A549 (cell line): ENCODE data around the gene OR4K5. TPM values are rescaled to one million over a fixed set of nuclear protein-coding genes. Genes with fewer than 3 reads are reported as not detected.
"Not testable (repeated sequence)": the region's sequence is repeated elsewhere in the genome, so short reads cannot be mapped to it uniquely, and the experiment has no call there.

Experiments used
- ATAC-seq, 2 experiments: fragments of 200-7000 bp in 1 of 2; fragments of >200 bp in 1 of 2; cut with Nextera tagmentation in 1 of 2; cut with Tn5 transposase in 1 of 2; 3 replicates each; pipeline versions ENCODE4 v1.8.0 to v1.9.1; 2018 to 2020; ENCODE audit warnings: mild to moderate bottlenecking in 1 of 2, moderate library complexity in 1 of 2
- CTCF ChIA-PET: fragments of 300-600 bp; sonication (Branson Sonifier 250); formaldehyde crosslinking; extraction: SDS; loops from one replicate; lab custom pipeline; 2021; ENCODE audit warnings: antibody characterized with exemption, inconsistent platforms; lab: Yijun Ruan, JAX
- POLR2A ChIA-PET: fragments of 350-600 bp; formaldehyde crosslinking; extraction: SDS; loops from one replicate; lab custom pipeline; 2021; ENCODE audit warnings: antibody characterized with exemption, inconsistent platforms; lab: Yijun Ruan, JAX
- DNase-seq, 2 experiments: peaks; one replicate each; pipeline versions ENCODE4 v3.0.0 to v3.0.0-alpha.2; 2011 to 2016; ENCODE audit warnings: low read depth in 1 of 2, low spot score in 1 of 2
- FAIRE-seq: peaks from 2 replicates; lab custom pipeline; 2011; peaks lifted over from hg19 to GRCh38; lab: Jason Lieb, UNC
- H3K27ac ChIP-seq, 2 experiments: fragments of >200 bp; sonication (Bioruptor Twin); formaldehyde crosslinking; 3 replicates each; pipeline ENCODE4 v1.5.1; 2016 to 2017
- H3K4me1 ChIP-seq: fragments of >200 bp; sonication (Bioruptor Twin); formaldehyde crosslinking; 3 replicates; pipeline ENCODE4 v1.6.1; 2016
- H3K4me2 ChIP-seq: fragments of >200 bp; sonication (Bioruptor Twin); formaldehyde crosslinking; 3 replicates; pipeline ENCODE4 v1.6.1; 2016
- H3K4me3 ChIP-seq: fragments of >200 bp; sonication (Bioruptor Twin); formaldehyde crosslinking; 3 replicates; pipeline ENCODE4 v1.5.1; 2016
- H3K9me3 ChIP-seq: fragments of >200 bp; sonication (Bioruptor Twin); formaldehyde crosslinking; 3 replicates; pipeline ENCODE4 v1.6.1; 2016
- CEBPB ChIP-seq, 2 experiments: fragments of >200 bp in 1 of 2; sonication (Bioruptor Twin) in 1 of 2; formaldehyde crosslinking in 1 of 2; IDR thresholded peaks; 2 replicates each; pipeline ENCODE4 v1.6.1; 2012 to 2016
- FOSL2 ChIP-seq, 2 experiments: fragments of 450-650 bp in 1 of 2; fragments of >200 bp in 1 of 2; sonication (Bioruptor Twin) in 1 of 2; formaldehyde crosslinking; IDR thresholded peaks; 2 replicates each; pipeline versions ENCODE4 v1.5.0 to v1.6.1; 2016 to 2020; ENCODE audit warnings: mild to moderate bottlenecking in 1 of 2, moderate library complexity in 1 of 2
- HOXA7 ChIP-seq: fragments of 250-450 bp; sonication (Bioruptor Pico); IDR thresholded peaks from 2 replicates; pipeline ENCODE4 v1.5.0; 2020; ENCODE audit warnings: mild to moderate bottlenecking, moderate library complexity
- JUNB ChIP-seq: fragments of >200 bp; sonication (Bioruptor Twin); formaldehyde crosslinking; IDR thresholded peaks from 2 replicates; pipeline ENCODE4 v1.6.1; 2016
- MAZ ChIP-seq: fragments of 150-350 bp; IDR thresholded peaks from 2 replicates; pipeline ENCODE4 v1.6.1; 2014; ENCODE audit warnings: antibody characterized with exemption, low read depth, low read length, borderline replicate concordance
- RAD21 ChIP-seq, 2 experiments: fragments of >200 bp in 1 of 2; sonication (Bioruptor Twin) in 1 of 2; formaldehyde crosslinking in 1 of 2; IDR thresholded peaks in 1 of 2; conservative IDR thresholded peaks in 1 of 2; 2 replicates in 1 of 2; 3 replicates in 1 of 2; pipeline ENCODE4 v1.6.1; 2012 to 2018; ENCODE audit warnings: inconsistent platforms in 1 of 2
- RNF2 ChIP-seq: fragments of 200-600 bp; sonication (generic); IDR thresholded peaks from 2 replicates; pipeline ENCODE4 v1.6.1; 2016; ENCODE audit warnings: low read depth, mild to moderate bottlenecking, antibody characterized with exemption, moderate library complexity, borderline replicate concordance
- ZSCAN20 ChIP-seq: fragments of 250-450 bp; sonication (Bioruptor Pico); IDR thresholded peaks from 2 replicates; pipeline ENCODE4 v1.8.0; 2022; ENCODE audit warnings: mild to moderate bottlenecking, moderate library complexity
- WGBS: methylation state at CpG from one replicate; pipeline ENCODE4 v1.1.6; 2017; ENCODE audit errors: missing lambda C conversion rate; 5-methylcytosine and 5-hydroxymethylcytosine counted together
- polyA plus RNA-seq, 4 experiments: library from polyadenylated mRNA; depleted of rRNA in 3 of 4; stranded (reverse); fragments of >200 nt; fragmentation: RNase III in 1 of 4; extraction: RNeasy Plus Mini Kit Qiagen cat#74134 plus additional on column Dnase treatment in 1 of 4; gene quantifications; 2 replicates in 3 of 4; 3 replicates in 1 of 4; pipeline ENCODE4 v1.2.3, GENCODE V29; 2011 to 2017
- TF ChIP-seq, protein P1 (sequence below): fragments of 150-350 bp; IDR thresholded peaks from 2 replicates; pipeline ENCODE4 v1.6.1; 2014; ENCODE audit warnings: low read depth, mild to moderate bottlenecking, low read length
- TF ChIP-seq, protein P2 (sequence below): fragments of >200 bp; sonication (Bioruptor Twin); formaldehyde crosslinking; IDR thresholded peaks from 3 replicates; pipeline ENCODE4 v1.5.1; 2016
- TF ChIP-seq, protein P3 (sequence below): fragments of 250-450 bp; sonication (Bioruptor Pico); IDR thresholded peaks from 2 replicates; pipeline ENCODE4 v1.5.0; 2021; ENCODE audit warnings: mild to moderate bottlenecking, moderate library complexity, borderline replicate concordance

OR4K5 gene
- polyA plus RNA-seq, 2 of the 4 experiments (the other 2 are of a cell fraction), result not detected

DNA sequence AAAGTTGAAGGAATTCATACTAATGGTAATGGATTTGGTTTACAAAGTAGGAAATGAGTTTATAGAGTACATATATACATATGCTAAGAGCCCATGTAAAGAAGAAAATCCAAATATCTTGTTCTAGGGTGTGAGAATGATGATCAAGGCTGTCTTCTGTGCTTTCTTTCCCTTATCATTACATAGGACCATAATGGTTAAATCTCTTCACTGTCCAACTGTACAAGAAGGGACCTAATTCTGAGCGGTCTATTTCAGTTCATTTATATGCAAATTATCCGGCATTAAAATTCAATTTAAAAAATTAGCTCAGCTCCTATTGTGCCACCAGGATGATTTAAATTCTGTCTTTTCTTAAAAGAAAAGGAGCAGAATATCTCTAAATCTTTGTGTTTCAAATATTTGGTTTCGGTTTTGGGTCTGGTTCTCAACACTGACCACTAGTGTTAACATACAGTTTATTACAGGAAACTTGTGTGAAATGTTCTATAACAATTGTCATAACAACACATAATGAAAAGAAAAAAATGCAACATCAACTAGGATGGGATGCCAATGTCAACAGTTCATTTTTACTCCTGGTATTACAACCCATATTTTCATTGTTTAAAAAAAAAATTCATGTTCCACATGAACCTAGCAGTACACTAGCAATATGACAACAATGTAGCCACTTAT is 27.1 kb downstream of the OR4K5 start:
- ATAC-seq (peak; percentile 77 to 84), FAIRE-seq (peak; percentile 100), DNase-seq (no peak)
- Histone ChIP-seq H3K4me1 (no peaks in the 10 kb centered on the region), H3K4me2 (peak overlapping the region; percentile 46), H3K9me3 (no peaks in the 10 kb centered on the region), H3K27ac (no peak overlapping the region), H3K4me3 (0 out of 3 replicates have a peak overlapping the region, but pooled peaks have one; percentile 28)
- ChIA-PET CTCF (interaction anchor here (0.6 to 0.8 kb wide), 2 partner anchors 12 to 29 kb away, joined by 3 read pairs; no protein-coding TSS in a partner anchor), POLR2A (no interaction called here)
- WGBS, result 23% methylated on average over 3 of the region's 3 CpGs
- TF ChIP-seq RNF2 (no peak), FOSL2 (IDR thresholded peaks at IDR 0.05) (no peak), FOSL2 (CRISPR knock-in tag; IDR thresholded peaks at IDR 0.05) (no peak)
- TF ChIP-seq, protein P1, sequence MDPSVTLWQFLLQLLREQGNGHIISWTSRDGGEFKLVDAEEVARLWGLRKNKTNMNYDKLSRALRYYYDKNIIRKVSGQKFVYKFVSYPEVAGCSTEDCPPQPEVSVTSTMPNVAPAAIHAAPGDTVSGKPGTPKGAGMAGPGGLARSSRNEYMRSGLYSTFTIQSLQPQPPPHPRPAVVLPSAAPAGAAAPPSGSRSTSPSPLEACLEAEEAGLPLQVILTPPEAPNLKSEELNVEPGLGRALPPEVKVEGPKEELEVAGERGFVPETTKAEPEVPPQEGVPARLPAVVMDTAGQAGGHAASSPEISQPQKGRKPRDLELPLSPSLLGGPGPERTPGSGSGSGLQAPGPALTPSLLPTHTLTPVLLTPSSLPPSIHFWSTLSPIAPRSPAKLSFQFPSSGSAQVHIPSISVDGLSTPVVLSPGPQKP, result no peak
- TF ChIP-seq, protein P2, sequence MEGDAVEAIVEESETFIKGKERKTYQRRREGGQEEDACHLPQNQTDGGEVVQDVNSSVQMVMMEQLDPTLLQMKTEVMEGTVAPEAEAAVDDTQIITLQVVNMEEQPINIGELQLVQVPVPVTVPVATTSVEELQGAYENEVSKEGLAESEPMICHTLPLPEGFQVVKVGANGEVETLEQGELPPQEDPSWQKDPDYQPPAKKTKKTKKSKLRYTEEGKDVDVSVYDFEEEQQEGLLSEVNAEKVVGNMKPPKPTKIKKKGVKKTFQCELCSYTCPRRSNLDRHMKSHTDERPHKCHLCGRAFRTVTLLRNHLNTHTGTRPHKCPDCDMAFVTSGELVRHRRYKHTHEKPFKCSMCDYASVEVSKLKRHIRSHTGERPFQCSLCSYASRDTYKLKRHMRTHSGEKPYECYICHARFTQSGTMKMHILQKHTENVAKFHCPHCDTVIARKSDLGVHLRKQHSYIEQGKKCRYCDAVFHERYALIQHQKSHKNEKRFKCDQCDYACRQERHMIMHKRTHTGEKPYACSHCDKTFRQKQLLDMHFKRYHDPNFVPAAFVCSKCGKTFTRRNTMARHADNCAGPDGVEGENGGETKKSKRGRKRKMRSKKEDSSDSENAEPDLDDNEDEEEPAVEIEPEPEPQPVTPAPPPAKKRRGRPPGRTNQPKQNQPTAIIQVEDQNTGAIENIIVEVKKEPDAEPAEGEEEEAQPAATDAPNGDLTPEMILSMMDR, result peak; percentile 39; the same call in 1 of the 3 replicates

DNA sequence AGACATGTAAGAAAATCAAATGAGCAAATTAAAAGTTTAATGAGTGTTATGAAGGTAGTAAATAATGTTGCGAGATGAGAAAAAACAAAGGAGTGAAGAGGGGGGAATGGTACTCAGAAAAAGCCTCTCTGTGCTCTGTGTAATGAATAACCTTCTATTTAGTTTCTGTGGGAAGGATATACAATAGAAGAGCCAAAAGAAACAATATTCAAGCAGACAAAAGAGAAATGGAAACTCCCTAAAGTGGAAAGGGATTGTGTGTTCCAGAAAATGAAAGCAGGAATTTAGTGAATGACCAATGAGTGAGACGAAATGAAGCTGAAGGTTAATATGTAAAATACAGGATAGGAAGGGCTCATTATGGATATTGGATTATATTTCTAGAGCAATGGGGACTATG is 28.8 kb downstream of the OR4K5 start:
- TF ChIP-seq, protein P3, sequence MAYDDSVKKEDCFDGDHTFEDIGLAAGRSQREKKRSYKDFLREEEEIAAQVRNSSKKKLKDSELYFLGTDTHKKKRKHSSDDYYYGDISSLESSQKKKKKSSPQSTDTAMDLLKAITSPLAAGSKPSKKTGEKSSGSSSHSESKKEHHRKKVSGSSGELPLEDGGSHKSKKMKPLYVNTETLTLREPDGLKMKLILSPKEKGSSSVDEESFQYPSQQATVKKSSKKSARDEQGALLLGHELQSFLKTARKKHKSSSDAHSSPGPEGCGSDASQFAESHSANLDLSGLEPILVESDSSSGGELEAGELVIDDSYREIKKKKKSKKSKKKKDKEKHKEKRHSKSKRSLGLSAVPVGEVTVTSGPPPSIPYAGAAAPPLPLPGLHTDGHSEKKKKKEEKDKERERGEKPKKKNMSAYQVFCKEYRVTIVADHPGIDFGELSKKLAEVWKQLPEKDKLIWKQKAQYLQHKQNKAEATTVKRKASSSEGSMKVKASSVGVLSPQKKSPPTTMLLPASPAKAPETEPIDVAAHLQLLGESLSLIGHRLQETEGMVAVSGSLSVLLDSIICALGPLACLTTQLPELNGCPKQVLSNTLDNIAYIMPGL (CRISPR knock-in tag), result no peak
- TF ChIP-seq RAD21 (conservative IDR thresholded peaks at IDR 0.05 in 1 of 2, IDR thresholded peaks at IDR 0.05 in 1 of 2) (no peak), ZSCAN20 (CRISPR knock-in tag) (no peak), MAZ (no peak), CEBPB (IDR thresholded peaks at IDR 0.05) (no peak), JUNB (no peak), HOXA7 (CRISPR knock-in tag) (no peak)
- TF ChIP-seq, all 56 proteins: peak for 0
- H3K4me1 ChIP-seq, result no peaks in the 10 kb centered on the region
- no peak overlapping the region for H3K27ac ChIP-seq
- CTCF ChIA-PET, result interaction anchor here (1.6 kb wide), 1 partner anchor 12 kb away, joined by 3 read pairs; no protein-coding TSS in a partner anchor
- ATAC-seq (no peak), FAIRE-seq (peak; percentile 95), DNase-seq (no peak)
- H3K9me3 ChIP-seq, result no peaks in the 10 kb centered on the region
- no peak overlapping the region for H3K4me2 ChIP-seq
- 31% methylated on average over 2 of the region's 2 CpGs for WGBS
- POLR2A ChIA-PET, result no interaction called here
- H3K4me3 ChIP-seq, result no peak overlapping the region

DNA sequence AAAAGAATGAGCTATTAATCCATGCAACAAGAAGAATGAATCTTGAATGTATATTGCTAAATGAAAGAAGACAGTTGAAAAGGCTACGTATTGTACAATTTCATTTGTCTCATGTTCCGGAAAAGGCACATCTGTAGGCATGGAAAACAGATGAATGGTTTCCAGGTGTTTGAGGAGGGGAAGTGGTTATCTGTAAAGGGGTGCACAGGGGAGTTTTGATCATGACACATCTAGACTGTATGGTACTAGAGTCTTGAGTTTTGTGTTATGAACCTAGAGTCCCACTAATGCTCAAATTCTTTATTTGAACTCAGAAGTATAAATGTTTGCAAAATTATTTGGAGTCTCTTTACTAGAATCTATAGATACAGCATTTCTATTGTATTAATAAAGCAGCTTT is 49.3 kb downstream of the OR4K5 start:
- ATAC-seq, H3K9me3 ChIP-seq, H3K4me1 ChIP-seq, H3K27ac ChIP-seq, POLR2A ChIA-PET, H3K4me2 ChIP-seq, H3K4me3 ChIP-seq, DNase-seq, FAIRE-seq, CTCF ChIA-PET: not testable (repeated sequence)
- WGBS, result 31% methylated on average over 2 of the region's 2 CpGs

Other genes starting within 250 kb of the OR4K5 start
- gene OR11H2, start 206.7 kb upstream of the OR4K5 start, polyA plus RNA-seq (2011; rRNA removed), result not detected in 2 replicates
- not detected in 3 replicates for gene OR11H2, start 206.7 kb upstream of the OR4K5 start, polyA plus RNA-seq (2017; fragmentation: RNase III; extraction: RNeasy Plus Mini Kit Qiagen cat#74134 plus additional on column Dnase treatment)
- not detected in 2 replicates for gene OR4Q3, start 177.0 kb upstream of the OR4K5 start, polyA plus RNA-seq (2011; rRNA removed)
- gene OR4Q3, start 177.0 kb upstream of the OR4K5 start, polyA plus RNA-seq (2017; fragmentation: RNase III; extraction: RNeasy Plus Mini Kit Qiagen cat#74134 plus additional on column Dnase treatment), result not detected in 3 replicates
- not detected in 2 replicates for gene OR4M1, start 147.1 kb upstream of the OR4K5 start, polyA plus RNA-seq (2011; rRNA removed)
- gene OR4M1, start 147.1 kb upstream of the OR4K5 start, polyA plus RNA-seq (2017; fragmentation: RNase III; extraction: RNeasy Plus Mini Kit Qiagen cat#74134 plus additional on column Dnase treatment), result not detected in 3 replicates
- gene OR4N2, start 116.8 kb upstream of the OR4K5 start, polyA plus RNA-seq (2011; rRNA removed), result not detected in 2 replicates
- gene OR4N2, start 116.8 kb upstream of the OR4K5 start, polyA plus RNA-seq (2017; fragmentation: RNase III; extraction: RNeasy Plus Mini Kit Qiagen cat#74134 plus additional on column Dnase treatment), result not detected in 3 replicates
- gene OR4K2, start 45.5 kb upstream of the OR4K5 start, polyA plus RNA-seq (2011; rRNA removed), result not detected in 2 replicates
- gene OR4K2, start 45.5 kb upstream of the OR4K5 start, polyA plus RNA-seq (2017; fragmentation: RNase III; extraction: RNeasy Plus Mini Kit Qiagen cat#74134 plus additional on column Dnase treatment), result not detected in 3 replicates
- gene OR4K1, start 10.3 kb downstream of the OR4K5 start, polyA plus RNA-seq (2011; rRNA removed), result not detected in 2 replicates
- gene OR4K1, start 10.3 kb downstream of the OR4K5 start, polyA plus RNA-seq (2017; fragmentation: RNase III; extraction: RNeasy Plus Mini Kit Qiagen cat#74134 plus additional on column Dnase treatment), result not detected in 3 replicates
- not detected in 2 replicates for gene OR4K15, start 55.0 kb downstream of the OR4K5 start, polyA plus RNA-seq (2011; rRNA removed)
- gene OR4K15, start 55.0 kb downstream of the OR4K5 start, polyA plus RNA-seq (2017; fragmentation: RNase III; extraction: RNeasy Plus Mini Kit Qiagen cat#74134 plus additional on column Dnase treatment), result not detected in 3 replicates
- not detected in 2 replicates for gene OR4Q2, start 81.6 kb downstream of the OR4K5 start, polyA plus RNA-seq (2011; rRNA removed)
- gene OR4Q2, start 81.6 kb downstream of the OR4K5 start, polyA plus RNA-seq (2017; fragmentation: RNase III; extraction: RNeasy Plus Mini Kit Qiagen cat#74134 plus additional on column Dnase treatment), result not detected in 3 replicates
- gene OR4K14, start 98.7 kb downstream of the OR4K5 start, polyA plus RNA-seq (2011; rRNA removed), result not detected in 2 replicates
- gene OR4K14, start 98.7 kb downstream of the OR4K5 start, polyA plus RNA-seq (2017; fragmentation: RNase III; extraction: RNeasy Plus Mini Kit Qiagen cat#74134 plus additional on column Dnase treatment), result not detected in 3 replicates
- gene OR4K13, start 115.4 kb downstream of the OR4K5 start, polyA plus RNA-seq (2011; rRNA removed), result not detected in 2 replicates
- gene OR4K13, start 115.4 kb downstream of the OR4K5 start, polyA plus RNA-seq (2017; fragmentation: RNase III; extraction: RNeasy Plus Mini Kit Qiagen cat#74134 plus additional on column Dnase treatment), result not detected in 3 replicates
- not detected in 2 replicates for gene OR4L1, start 139.4 kb downstream of the OR4K5 start, polyA plus RNA-seq (2011; rRNA removed)
- gene OR4L1, start 139.4 kb downstream of the OR4K5 start, polyA plus RNA-seq (2017; fragmentation: RNase III; extraction: RNeasy Plus Mini Kit Qiagen cat#74134 plus additional on column Dnase treatment), result not detected in 3 replicates
- not detected in 2 replicates for gene OR4K17, start 190.1 kb downstream of the OR4K5 start, polyA plus RNA-seq (2011; rRNA removed)
- gene OR4K17, start 190.1 kb downstream of the OR4K5 start, polyA plus RNA-seq (2017; fragmentation: RNase III; extraction: RNeasy Plus Mini Kit Qiagen cat#74134 plus additional on column Dnase treatment), result not detected in 3 replicates
- gene OR4N5, start 218.2 kb downstream of the OR4K5 start, polyA plus RNA-seq (2011; rRNA removed), result not detected in 2 replicates
- not detected in 3 replicates for gene OR4N5, start 218.2 kb downstream of the OR4K5 start, polyA plus RNA-seq (2017; fragmentation: RNase III; extraction: RNeasy Plus Mini Kit Qiagen cat#74134 plus additional on column Dnase treatment)